SU-DHL-6 (cell line): Measurements from ENCODE around the gene SPNS1.

Experiments
- EZH2phosphoT487 ChIP-seq: fragments of 200-600 bp; sonication (generic), shearing (Covaris generic); conservative IDR thresholded peaks from 2 replicates; pipeline ENCODE4 v1.6.1; 2018; ENCODE audit warnings: mild to moderate bottlenecking, antibody characterized with exemption, low read length, moderate library complexity, mixed read lengths
- TF ChIP-seq, protein P1 (sequence below): fragments of 200-600 bp; sonication (generic); IDR thresholded peaks from one replicate; pipeline ENCODE4 v1.5.1; 2017; ENCODE audit warnings: antibody characterized with exemption, mild to moderate bottlenecking, low read length, moderate library complexity; ENCODE audit not compliant: insufficient read depth, poor library complexity, severe bottlenecking

GRCh38 chr16:28943281-28943680, 31.3 kb upstream of the SPNS1 start:
- TF ChIP-seq, protein P1, sequence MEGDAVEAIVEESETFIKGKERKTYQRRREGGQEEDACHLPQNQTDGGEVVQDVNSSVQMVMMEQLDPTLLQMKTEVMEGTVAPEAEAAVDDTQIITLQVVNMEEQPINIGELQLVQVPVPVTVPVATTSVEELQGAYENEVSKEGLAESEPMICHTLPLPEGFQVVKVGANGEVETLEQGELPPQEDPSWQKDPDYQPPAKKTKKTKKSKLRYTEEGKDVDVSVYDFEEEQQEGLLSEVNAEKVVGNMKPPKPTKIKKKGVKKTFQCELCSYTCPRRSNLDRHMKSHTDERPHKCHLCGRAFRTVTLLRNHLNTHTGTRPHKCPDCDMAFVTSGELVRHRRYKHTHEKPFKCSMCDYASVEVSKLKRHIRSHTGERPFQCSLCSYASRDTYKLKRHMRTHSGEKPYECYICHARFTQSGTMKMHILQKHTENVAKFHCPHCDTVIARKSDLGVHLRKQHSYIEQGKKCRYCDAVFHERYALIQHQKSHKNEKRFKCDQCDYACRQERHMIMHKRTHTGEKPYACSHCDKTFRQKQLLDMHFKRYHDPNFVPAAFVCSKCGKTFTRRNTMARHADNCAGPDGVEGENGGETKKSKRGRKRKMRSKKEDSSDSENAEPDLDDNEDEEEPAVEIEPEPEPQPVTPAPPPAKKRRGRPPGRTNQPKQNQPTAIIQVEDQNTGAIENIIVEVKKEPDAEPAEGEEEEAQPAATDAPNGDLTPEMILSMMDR = no peak
- no peak for TF ChIP-seq EZH2phosphoT487
